ENCODE results near the gene RPL13. TPM values are rescaled to one million over a fixed set of nuclear protein-coding genes. Genes with fewer than 3 reads are reported as not detected.

The RPL13 gene
- total and polyA plus RNA-seq, 9 of the 15 experiments (the other 6 are each of a cell fraction or from before 2014, with no cell fraction given): 227 to 6,042 (median 1,633) TPM

- intact Hi-C loops (cut with micrococcal nuclease) (no loop called here), in situ Hi-C loops (cut with MboI) (no loop called here)
- Histone ChIP-seq H3K9me3 (replicated peaks; ENCODE audit: control insufficient read depth, insufficient read depth, low read depth, low read length) (peaks cover 21% of the 10 kb centered on the region), H3K27ac (ENCODE audit: extremely low read depth, low read depth, low read length) (no peak overlapping the region), H3K4me3 (no peak overlapping the region), H3K9ac (ENCODE audit: insufficient read depth in 1 of 2, low read depth in 2 of 2, low read length in 2 of 2) (no peak overlapping the region), H4K20me1 (replicated peaks; ENCODE audit: control insufficient read depth, insufficient read depth, low read length) (no peaks in the 10 kb centered on the region), H3K4me2 (ENCODE audit: insufficient read depth, low read length) (no peak overlapping the region), H3K79me2 (ENCODE audit: control insufficient read depth, insufficient read depth, low read length) (peaks cover 8% of the 10 kb centered on the region; the same call in 1 of the 3 replicates), H3K36me3 (ENCODE audit: control insufficient read depth, insufficient read depth, low read length) (peaks cover 85% of the 10 kb centered on the region), H3K27me3 (ENCODE audit: control insufficient read depth in 2 of 2, insufficient read depth in 2 of 2, low read length in 2 of 2) (no peaks in the 10 kb centered on the region), H2AFZ (ENCODE audit: low read depth, low read length) (no peak overlapping the region), H3K4me1 (replicated peaks in 1 of 2; ENCODE audit: control insufficient read depth in 2 of 2, insufficient read depth in 2 of 2, low read length in 2 of 2) (peaks cover 0 to 50% of the 10 kb centered on the region in 2 experiments; a peak in 2 of 5 replicates), H3K9me1 (ENCODE audit: control insufficient read depth, insufficient read depth, low read length) (no peaks in the 10 kb centered on the region)
- FAIRE-seq: no peak
- BruUV-seq (replicated peaks): no TSS peak
- ChIA-PET CTCF (ENCODE audit: low intra/inter-chr PET ratio) (no interaction called here), POLR2A (interaction anchor here (0.7 to 1.3 kb wide), 2 partner anchors 18 to 803 kb away, joined by 3 to 4 read pairs; no protein-coding TSS in a partner anchor)
- no peak for DNase-seq (ENCODE audit: extremely low read depth in 1 of 4, low spot score in 3 of 4)
- ATAC-seq: no peak
- WGBS (ENCODE audit: insufficient coverage, low coverage, missing lambda C conversion rate): 93% methylated on average over 24 of the region's 49 CpGs
- TF ChIP-seq SP2 (IDR thresholded peaks at IDR 0.05; ENCODE audit: extremely low read depth, low read depth, low read length, poor library complexity, severe bottlenecking) (no peak), ASH1L (IDR thresholded peaks at IDR 0.05; ENCODE audit: borderline replicate concordance, low read depth, partially characterized antibody) (no peak), CBX2 (IDR thresholded peaks at IDR 0.05; ENCODE audit: insufficient read depth, low read length, poor library complexity, severe bottlenecking) (no peak), PTRF (tag; IDR thresholded peaks at IDR 0.05) (no peak), TFE3 (CRISPR knock-in tag; IDR thresholded peaks at IDR 0.05) (no peak), EWSR1 (IDR thresholded peaks at IDR 0.05; ENCODE audit: borderline replicate concordance, low read depth, partially characterized antibody) (no peak), AFF1 (IDR thresholded peaks at IDR 0.05; ENCODE audit: low read depth in 1 of 2, partially characterized antibody in 2 of 2) (no peak), FOXP1 (CRISPR knock-in tag; IDR thresholded peaks at IDR 0.05) (no peak), SMAD4 (CRISPR knock-in tag; conservative IDR thresholded peaks at IDR 0.05) (no peak), SMARCA5 (IDR thresholded peaks at IDR 0.05) (no peak), THRAP3 (IDR thresholded peaks at IDR 0.05; ENCODE audit: borderline replicate concordance) (no peak), RBM22 (IDR thresholded peaks at IDR 0.05; ENCODE audit: low read depth, low read length, poor library complexity, severe bottlenecking) (no peak)
Measured at GRCh38 chr16:89583895-89584644, 23.6 kb downstream of the RPL13 start.
